Left cardiac atrium (tissue), 4 donors: ENCODE data around the gene PHKB. TPM values are rescaled to one million over a fixed set of nuclear protein-coding genes. Genes with fewer than 3 reads are reported as not detected.

Source experiments
- ATAC-seq, 2 donors: fragments of 200-7000 bp; cut with Tn5 transposase; one replicate each; pipeline ENCODE4 v1.9.1; 2020; ENCODE audit warnings: mild to moderate bottlenecking in 2 of 2, moderate library complexity in 2 of 2
- DNase-seq: peaks from one replicate; pipeline ENCODE4 v3.0.0-alpha.2; 2020
- intact Hi-C, 2 donors: fragments of 100-400 bp; cut with DNase I; formaldehyde crosslinking; loops; one replicate each; pipeline versions ENCODE4 v1.14.1 to v1.15.1; 2022 to 2023
- total RNA-seq, 2 donors: library from RNA; stranded (reverse); fragmentation: NEBNext Ultra II Directional; extraction: Animal tissue kit (Norgen Biotek cat#: 25700); gene quantifications; one replicate each; pipeline ENCODE4 v1.2.1, GENCODE V29; 2021
- donor health status: DM: no; HTN: yes; CAD: no.
- donor health status: DM: no; HTN: yes; CAD: no; lungs with severe emphysema.
- donor health status: DM: yes; HTN: yes; CAD: no.
- donor health status: Dilated cardiomyopathy.

The PHKB gene
- total RNA-seq, 2 donors from 2014 or later, result 47.7 to 53.5 TPM

GRCh38 chr16:47700857-47701587 lies 239.9 kb downstream of the PHKB start:
- no peak for ATAC-seq
- intact Hi-C loops, result no loop called here
- no peak for DNase-seq

- DNase-seq, result no peak
- intact Hi-C loops, result no loop called here
- no peak for ATAC-seq
These were observed 244.1 kb downstream of the PHKB start for GRCh38 chr16:47705266-47705665.

GRCh38 chr16:47711809-47712208 lies 250.7 kb downstream of the PHKB start:
- intact Hi-C loops, result no loop called here
- no peak for DNase-seq
- ATAC-seq, result no peak

GRCh38 chr16:47712276-47713224 lies 251.4 kb downstream of the PHKB start:
- intact Hi-C loops, result no loop called here
- DNase-seq (peak; percentile 18), ATAC-seq (no peak)

GRCh38 chr16:47713225-47713595 lies 252.1 kb downstream of the PHKB start:
- peak in 1 of 2 donors; percentile 48 for ATAC-seq
- peak; percentile 24 for DNase-seq
- intact Hi-C loops, result no loop called here

- DNase-seq (no peak), ATAC-seq (no peak)
- intact Hi-C loops, result no loop called here
These were observed 254.4 kb downstream of the PHKB start for GRCh38 chr16:47715442-47716083.

GRCh38 chr16:47716571-47716970 lies 255.4 kb downstream of the PHKB start:
- DNase-seq, result no peak
- ATAC-seq, result no peak
- intact Hi-C loops, result no loop called here

GRCh38 chr16:47719713-47720112 lies 258.6 kb downstream of the PHKB start:
- ATAC-seq (no peak), DNase-seq (no peak)
- intact Hi-C loops, result no loop called here

GRCh38 chr16:47721006-47721637 lies 260.0 kb downstream of the PHKB start:
- intact Hi-C loops, result no loop called here
- ATAC-seq, result no peak

GRCh38 chr16:47722046-47722445 lies 260.9 kb downstream of the PHKB start:
- DNase-seq, result no peak
- ATAC-seq, result no peak
- intact Hi-C loops, result no loop called here

More at GRCh38 chr16:47721006-47721637, 260.0 kb downstream of the PHKB start:
- no peak for DNase-seq

GRCh38 chr16:47724115-47724785 lies 263.1 kb downstream of the PHKB start:
- intact Hi-C loops, result no loop called here
- DNase-seq, result no peak
- ATAC-seq, result no peak

GRCh38 chr16:47725188-47725695 lies 264.1 kb downstream of the PHKB start:
- ATAC-seq (no peak), DNase-seq (no peak)
- intact Hi-C loops, result no loop called here

- DNase-seq (no peak), ATAC-seq (no peak)
- intact Hi-C loops, result no loop called here
These were observed 265.0 kb downstream of the PHKB start for GRCh38 chr16:47726031-47726675.

- intact Hi-C loops, result no loop called here
- ATAC-seq, result no peak
- DNase-seq, result no peak
These were observed 266.0 kb downstream of the PHKB start for GRCh38 chr16:47727131-47727530.

GRCh38 chr16:47728205-47728604 lies 267.1 kb downstream of the PHKB start:
- DNase-seq (no peak), ATAC-seq (no peak)
- intact Hi-C loops, result no loop called here

- ATAC-seq (no peak), DNase-seq (no peak)
- intact Hi-C loops, result no loop called here
These were observed 268.6 kb downstream of the PHKB start for GRCh38 chr16:47729701-47730100.

- intact Hi-C loops, result no loop called here
- DNase-seq, result no peak
- ATAC-seq, result no peak
These were observed 270.1 kb downstream of the PHKB start for GRCh38 chr16:47731252-47731651.

GRCh38 chr16:47732122-47732521 lies 271.0 kb downstream of the PHKB start:
- intact Hi-C loops, result no loop called here
- DNase-seq (no peak), ATAC-seq (no peak)
